ENCODE results near the gene RAPGEF1. TPM values are rescaled to one million over a fixed set of nuclear protein-coding genes. Genes with fewer than 3 reads are reported as not detected.
"Not testable (repeated sequence)": the region's sequence is repeated elsewhere in the genome, so short reads cannot be mapped to it uniquely, and the experiment has no call there.

RAPGEF1 gene
- total RNA-seq, 1 experiment from 2014 or later = 25.2 TPM

GRCh38 chr9:131554843-131555351, 185.0 kb downstream of the RAPGEF1 start:
- H2AFZ ChIP-seq (ENCODE audit: low read length) = no peak overlapping the region
- ATAC-seq = no peak
- H3K9me3 ChIP-seq (ENCODE audit: low read length) = no peaks in the 10 kb centered on the region
- intact Hi-C loops (cut with micrococcal nuclease) = no loop called here
- CTCF ChIA-PET = no interaction called here
- BruUV-seq (replicated peaks) = no TSS peak
- no peaks in the 10 kb centered on the region for H3K4me1 ChIP-seq (ENCODE audit: insufficient read depth, low read length)
- POLR2A ChIA-PET (ENCODE audit: unreplicated experiment) = no interaction called here
- no peaks in the 10 kb centered on the region for H3F3A ChIP-seq (ENCODE audit: low read length, unreplicated experiment)
- H3K79me2 ChIP-seq (ENCODE audit: low read length) = no peaks in the 10 kb centered on the region
- TF ChIP-seq EZH2phosphoT487 (IDR thresholded peaks at IDR 0.05; ENCODE audit: borderline replicate concordance, low read length) (no peak), CTCF (conservative IDR thresholded peaks at IDR 0.05; ENCODE audit: low read depth, low read length) (no peak), EZH2 (IDR thresholded peaks at IDR 0.05; ENCODE audit: low read length, unreplicated experiment) (no peak)
- H3K4me2 ChIP-seq (ENCODE audit: low read length) = no peak overlapping the region
- H3K9me2 ChIP-seq (replicated peaks; ENCODE audit: low read length) = no peaks in the 10 kb centered on the region
- no peaks in the 10 kb centered on the region for H4K20me1 ChIP-seq (ENCODE audit: low read length)
- DNase-seq = no peak
- H3K4me3 ChIP-seq (ENCODE audit: low read length) = no peak overlapping the region
- H3K9ac ChIP-seq (ENCODE audit: low read length) = no peak overlapping the region
- H3K36me3 ChIP-seq (ENCODE audit: low read depth, low read length) = no peaks in the 10 kb centered on the region
- no peaks in the 10 kb centered on the region for H3K27me3 ChIP-seq (ENCODE audit: low read length)
- H3K27ac ChIP-seq (ENCODE audit: low read length) = no peak overlapping the region

GRCh38 chr9:131554087-131554842, 185.6 kb downstream of the RAPGEF1 start:
- no peak for ATAC-seq
- H3K79me2 ChIP-seq (ENCODE audit: low read length) = no peaks in the 10 kb centered on the region
- H3K27ac ChIP-seq (ENCODE audit: low read length) = no peak overlapping the region
- no peak overlapping the region for H3K4me2 ChIP-seq (ENCODE audit: low read length)
- H3K27me3 ChIP-seq (ENCODE audit: low read length) = no peaks in the 10 kb centered on the region
- no TSS peak for BruUV-seq (replicated peaks)
- no peaks in the 10 kb centered on the region for H3F3A ChIP-seq (ENCODE audit: low read length, unreplicated experiment)
- H3K4me1 ChIP-seq (ENCODE audit: insufficient read depth, low read length) = no peaks in the 10 kb centered on the region
- ChIA-PET POLR2A (ENCODE audit: unreplicated experiment) (no interaction called here), CTCF (no interaction called here)
- no peaks in the 10 kb centered on the region for H3K9me3 ChIP-seq (ENCODE audit: low read length)
- no peaks in the 10 kb centered on the region for H3K36me3 ChIP-seq (ENCODE audit: low read depth, low read length)
- no peak overlapping the region for H3K9ac ChIP-seq (ENCODE audit: low read length)
- no peak overlapping the region for H2AFZ ChIP-seq (ENCODE audit: low read length)
- TF ChIP-seq EZH2 (IDR thresholded peaks at IDR 0.05; ENCODE audit: low read length, unreplicated experiment) (no peak), EZH2phosphoT487 (IDR thresholded peaks at IDR 0.05; ENCODE audit: borderline replicate concordance, low read length) (no peak), CTCF (conservative IDR thresholded peaks at IDR 0.05; ENCODE audit: low read depth, low read length) (no peak)
- no peaks in the 10 kb centered on the region for H3K9me2 ChIP-seq (replicated peaks; ENCODE audit: low read length)
- H4K20me1 ChIP-seq (ENCODE audit: low read length) = no peaks in the 10 kb centered on the region
- no peak overlapping the region for H3K4me3 ChIP-seq (ENCODE audit: low read length)
- intact Hi-C loops (cut with micrococcal nuclease) = no loop called here
- no peak for DNase-seq

- H3K9ac ChIP-seq (ENCODE audit: low read length) = no peak overlapping the region
- no peak overlapping the region for H2AFZ ChIP-seq (ENCODE audit: low read length)
- TF ChIP-seq CTCF (conservative IDR thresholded peaks at IDR 0.05; ENCODE audit: low read depth, low read length) (no peak), EZH2 (IDR thresholded peaks at IDR 0.05; ENCODE audit: low read length, unreplicated experiment) (no peak), EZH2phosphoT487 (IDR thresholded peaks at IDR 0.05; ENCODE audit: borderline replicate concordance, low read length) (no peak)
- no peaks in the 10 kb centered on the region for H3F3A ChIP-seq (ENCODE audit: low read length, unreplicated experiment)
- DNase-seq (no peak), ATAC-seq (no peak)
- no peak overlapping the region for H3K4me3 ChIP-seq (ENCODE audit: low read length)
- intact Hi-C loops (cut with micrococcal nuclease) = no loop called here
- H3K27ac ChIP-seq (ENCODE audit: low read length) = no peak overlapping the region
- BruUV-seq (replicated peaks) = no TSS peak
- no peaks in the 10 kb centered on the region for H4K20me1 ChIP-seq (ENCODE audit: low read length)
- no peaks in the 10 kb centered on the region for H3K27me3 ChIP-seq (ENCODE audit: low read length)
- CTCF ChIA-PET = no interaction called here
- no peaks in the 10 kb centered on the region for H3K79me2 ChIP-seq (ENCODE audit: low read length)
- no peaks in the 10 kb centered on the region for H3K9me3 ChIP-seq (ENCODE audit: low read length)
- no peaks in the 10 kb centered on the region for H3K9me2 ChIP-seq (replicated peaks; ENCODE audit: low read length)
- H3K36me3 ChIP-seq (ENCODE audit: low read depth, low read length) = no peaks in the 10 kb centered on the region
- no peak overlapping the region for H3K4me2 ChIP-seq (ENCODE audit: low read length)
- no peaks in the 10 kb centered on the region for H3K4me1 ChIP-seq (ENCODE audit: insufficient read depth, low read length)
- POLR2A ChIA-PET (ENCODE audit: unreplicated experiment) = no interaction called here
These were observed 187.8 kb downstream of the RAPGEF1 start for GRCh38 chr9:131552030-131552429.

GRCh38 chr9:131550465-131550864, 189.4 kb downstream of the RAPGEF1 start:
- H4K20me1 ChIP-seq (ENCODE audit: low read length); H3K9me2 ChIP-seq (replicated peaks; ENCODE audit: low read length); H3F3A ChIP-seq (ENCODE audit: low read length, unreplicated experiment); H3K27ac ChIP-seq (ENCODE audit: low read length); H3K4me1 ChIP-seq (ENCODE audit: insufficient read depth, low read length); intact Hi-C loops (cut with micrococcal nuclease); ATAC-seq; H2AFZ ChIP-seq (ENCODE audit: low read length); H3K9me3 ChIP-seq (ENCODE audit: low read length); H3K36me3 ChIP-seq (ENCODE audit: low read depth, low read length); H3K79me2 ChIP-seq (ENCODE audit: low read length); H3K9ac ChIP-seq (ENCODE audit: low read length); H3K4me3 ChIP-seq (ENCODE audit: low read length); POLR2A ChIA-PET (ENCODE audit: unreplicated experiment); DNase-seq; CTCF ChIA-PET; BruUV-seq (replicated peaks); H3K4me2 ChIP-seq (ENCODE audit: low read length): not testable (repeated sequence)
- peaks cover 10% of the 10 kb centered on the region for H3K27me3 ChIP-seq (ENCODE audit: low read length)

Measured in PC-3 (cell line).